Suprapubic skin (tissue), 4 donors: ENCODE results near the gene OTOG.

Experiments
- POLR2A ChIP-seq, 2 donors: fragments of 450-650 bp; IDR thresholded peaks; one replicate each; pipeline ENCODE4 v1.6.1; 2017; ENCODE audit warnings: antibody characterized with exemption in 2 of 2, mild to moderate bottlenecking in 2 of 2, moderate library complexity in 2 of 2
- POLR2AphosphoS5 ChIP-seq, 3 donors: sonication (generic); formaldehyde crosslinking; IDR thresholded peaks; one replicate each; pipeline ENCODE4 v1.6.1; 2017; ENCODE audit warnings: antibody characterized with exemption in 3 of 3
- TF ChIP-seq, protein P1 (sequence below), 2 donors: fragments of 200-600 bp in 1 of 2; fragments of 450-650 bp in 1 of 2; sonication (generic) in 1 of 2; IDR thresholded peaks; one replicate each; pipeline ENCODE4 v1.5.1; 2016 to 2019; ENCODE audit warnings: antibody characterized with exemption in 2 of 2, mild to moderate bottlenecking in 1 of 2, moderate library complexity in 1 of 2

- TF ChIP-seq, protein P1, sequence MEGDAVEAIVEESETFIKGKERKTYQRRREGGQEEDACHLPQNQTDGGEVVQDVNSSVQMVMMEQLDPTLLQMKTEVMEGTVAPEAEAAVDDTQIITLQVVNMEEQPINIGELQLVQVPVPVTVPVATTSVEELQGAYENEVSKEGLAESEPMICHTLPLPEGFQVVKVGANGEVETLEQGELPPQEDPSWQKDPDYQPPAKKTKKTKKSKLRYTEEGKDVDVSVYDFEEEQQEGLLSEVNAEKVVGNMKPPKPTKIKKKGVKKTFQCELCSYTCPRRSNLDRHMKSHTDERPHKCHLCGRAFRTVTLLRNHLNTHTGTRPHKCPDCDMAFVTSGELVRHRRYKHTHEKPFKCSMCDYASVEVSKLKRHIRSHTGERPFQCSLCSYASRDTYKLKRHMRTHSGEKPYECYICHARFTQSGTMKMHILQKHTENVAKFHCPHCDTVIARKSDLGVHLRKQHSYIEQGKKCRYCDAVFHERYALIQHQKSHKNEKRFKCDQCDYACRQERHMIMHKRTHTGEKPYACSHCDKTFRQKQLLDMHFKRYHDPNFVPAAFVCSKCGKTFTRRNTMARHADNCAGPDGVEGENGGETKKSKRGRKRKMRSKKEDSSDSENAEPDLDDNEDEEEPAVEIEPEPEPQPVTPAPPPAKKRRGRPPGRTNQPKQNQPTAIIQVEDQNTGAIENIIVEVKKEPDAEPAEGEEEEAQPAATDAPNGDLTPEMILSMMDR (IDR thresholded peaks at IDR 0.05) = no peak
- TF ChIP-seq POLR2A (IDR thresholded peaks at IDR 0.05) (no peak), POLR2AphosphoS5 (IDR thresholded peaks at IDR 0.05) (no peak)
Observed at GRCh38 chr11:17537261-17537660, 9.8 kb upstream of the OTOG start.
